OCI-LY7 (cell line): ENCODE data around the gene DFFB. TPM values are rescaled to one million over a fixed set of nuclear protein-coding genes. Genes with fewer than 3 reads are reported as not detected.

ENCODE experiments used
- BruUV-seq: library from RNA; stranded (reverse); fragments of 400-500 nt; replicated peaks from 2 replicates; lab custom pipeline; 2021; lab: Mats Ljungman, UMichigan
- CTCF ChIA-PET: fragments of 300-600 bp; sonication (Branson Sonifier 250); formaldehyde crosslinking; loops from one replicate; lab custom pipeline; 2022; ENCODE audit warnings: antibody characterized with exemption; ENCODE audit not compliant: unreplicated experiment; lab: Charles Lee
- POLR2A ChIA-PET: fragments of 300-600 bp; sonication (Branson Sonifier 250); formaldehyde crosslinking; loops from one replicate; lab custom pipeline; 2022; ENCODE audit warnings: antibody characterized with exemption; lab: Charles Lee
- DNase-seq: peaks from one replicate; pipeline ENCODE4 v3.0.0-alpha.2; 2015; ENCODE audit warnings: low spot score
- H2AFZ ChIP-seq: fragments of 200-600 bp; sonication (generic), shearing (Covaris generic); 2 replicates; pipeline ENCODE4 v1.6.1; 2014; ENCODE audit warnings: mild to moderate bottlenecking, antibody characterized with exemption, low read length, moderate library complexity
- H3K27ac ChIP-seq: fragments of 200-600 bp; sonication (generic); 2 replicates; pipeline ENCODE4 v1.5.1; 2014; ENCODE audit warnings: mixed run types, low read depth, mild to moderate bottlenecking, moderate library complexity, low read length, inconsistent platforms; ENCODE audit not compliant: poor library complexity, severe bottlenecking
- H3K36me3 ChIP-seq: fragments of 200-600 bp; sonication (generic); 2 replicates; pipeline ENCODE4 v1.6.1; 2014; ENCODE audit warnings: mild to moderate bottlenecking, antibody characterized with exemption, low read length, moderate library complexity, mixed read lengths; ENCODE audit not compliant: insufficient read depth
- H3K4me1 ChIP-seq: fragments of 200-600 bp; sonication (generic); 2 replicates; pipeline ENCODE4 v1.5.1; 2014; ENCODE audit warnings: mild to moderate bottlenecking, low read length; ENCODE audit not compliant: insufficient read depth, poor library complexity, severe bottlenecking
- H3K4me2 ChIP-seq: fragments of 200-600 bp; sonication (generic); 2 replicates; pipeline ENCODE4 v1.6.1; 2014; ENCODE audit warnings: mild to moderate bottlenecking, low read length
- H3K4me3 ChIP-seq: fragments of 200-600 bp; sonication (generic); 2 replicates; pipeline ENCODE4 v1.5.1; 2014; ENCODE audit warnings: mild to moderate bottlenecking, low read depth, low read length; ENCODE audit not compliant: poor library complexity, severe bottlenecking
- H3K79me2 ChIP-seq: fragments of 200-600 bp; sonication (generic); 2 replicates; pipeline ENCODE4 v1.6.1; 2016; ENCODE audit warnings: low read depth, mild to moderate bottlenecking, low read length, moderate library complexity, mixed read lengths; ENCODE audit not compliant: insufficient read depth
- H3K9me2 ChIP-seq: fragments of 200-600 bp; sonication (generic); 2 replicates; pipeline ENCODE4 v1.6.1; 2016; ENCODE audit warnings: mild to moderate bottlenecking, low read length, mixed read lengths; ENCODE audit not compliant: insufficient read depth
- H3K9me3 ChIP-seq: fragments of 200-600 bp; sonication (generic); 2 replicates; pipeline ENCODE4 v1.6.1; 2014; ENCODE audit warnings: mild to moderate bottlenecking, mixed run types, low read length, mixed read lengths
- H4K20me1 ChIP-seq: fragments of 200-600 bp; sonication (generic); 2 replicates; pipeline ENCODE4 v1.6.1; 2014; ENCODE audit warnings: mild to moderate bottlenecking, antibody characterized with exemption, low read length, moderate library complexity, mixed read lengths; ENCODE audit not compliant: insufficient read depth
- EZH2phosphoT487 ChIP-seq: fragments of 200-600 bp; sonication (generic); IDR thresholded peaks from 2 replicates; pipeline ENCODE4 v1.6.1; 2018; ENCODE audit warnings: low read depth, borderline replicate concordance, mild to moderate bottlenecking, mixed run types, antibody characterized with exemption, low read length, moderate library complexity, mixed read lengths
- intact Hi-C: fragments of 100-400 bp; cut with micrococcal nuclease; formaldehyde crosslinking; loops from one replicate; pipeline ENCODE4 v1.10.0; 2022; ENCODE audit not compliant: unreplicated experiment
- total RNA-seq, 2 experiments: library from RNA; depleted of rRNA in 1 of 2; stranded (reverse); fragments of >200 nt in 1 of 2; shearing (Covaris generic) in 1 of 2; gene quantifications; 2 replicates each; pipeline ENCODE4 v1.2.3, GENCODE V29; 2014 to 2022
- TF ChIP-seq, protein P1 (sequence below): fragments of 200-600 bp; sonication (generic); conservative IDR thresholded peaks from 2 replicates; pipeline ENCODE4 v1.5.1; 2014; ENCODE audit warnings: mild to moderate bottlenecking, antibody characterized with exemption, low read length, moderate library complexity, mixed read lengths

DFFB gene
- total RNA-seq, 2 experiments from 2014 or later: 15.2 to 17.9 TPM

DNA sequence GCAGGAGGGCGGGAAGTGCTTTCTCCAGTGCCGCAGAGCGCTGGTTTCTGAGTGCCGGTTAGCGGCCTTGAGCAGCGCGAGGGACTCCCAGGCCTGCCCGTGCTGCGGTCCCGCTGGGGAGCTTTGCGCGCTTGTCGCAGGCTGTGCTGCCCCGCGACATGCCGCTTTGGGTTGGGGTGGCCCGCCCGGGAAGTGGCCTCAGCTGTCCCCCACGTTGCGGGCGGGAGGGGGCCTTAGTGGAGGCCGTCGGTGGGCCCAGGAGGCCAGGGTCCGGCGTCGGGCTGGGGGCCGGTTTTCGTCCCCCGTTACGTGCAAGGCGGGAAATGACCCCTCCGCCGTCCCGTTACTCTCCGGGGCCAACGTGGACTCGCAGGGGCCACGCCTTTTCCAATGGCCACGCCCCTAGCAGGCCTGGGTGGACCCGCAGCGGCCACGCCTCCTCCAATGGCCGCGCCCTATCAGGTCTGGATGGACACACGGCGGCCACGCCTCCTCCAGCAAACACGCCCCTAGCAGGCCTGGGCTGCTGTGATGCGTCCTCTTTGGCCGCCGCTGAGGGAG is 43.8 kb downstream of the DFFB start:
- BruUV-seq: no TSS peak
- H2AFZ ChIP-seq: peak overlapping the region; percentile 24; the same call in 1 of the 2 replicates
- peaks cover 61% of the 10 kb centered on the region for H3K4me1 ChIP-seq
- no peaks in the 10 kb centered on the region for H3K9me2 ChIP-seq
- no peak for TF ChIP-seq EZH2phosphoT487
- TF ChIP-seq, protein P1, sequence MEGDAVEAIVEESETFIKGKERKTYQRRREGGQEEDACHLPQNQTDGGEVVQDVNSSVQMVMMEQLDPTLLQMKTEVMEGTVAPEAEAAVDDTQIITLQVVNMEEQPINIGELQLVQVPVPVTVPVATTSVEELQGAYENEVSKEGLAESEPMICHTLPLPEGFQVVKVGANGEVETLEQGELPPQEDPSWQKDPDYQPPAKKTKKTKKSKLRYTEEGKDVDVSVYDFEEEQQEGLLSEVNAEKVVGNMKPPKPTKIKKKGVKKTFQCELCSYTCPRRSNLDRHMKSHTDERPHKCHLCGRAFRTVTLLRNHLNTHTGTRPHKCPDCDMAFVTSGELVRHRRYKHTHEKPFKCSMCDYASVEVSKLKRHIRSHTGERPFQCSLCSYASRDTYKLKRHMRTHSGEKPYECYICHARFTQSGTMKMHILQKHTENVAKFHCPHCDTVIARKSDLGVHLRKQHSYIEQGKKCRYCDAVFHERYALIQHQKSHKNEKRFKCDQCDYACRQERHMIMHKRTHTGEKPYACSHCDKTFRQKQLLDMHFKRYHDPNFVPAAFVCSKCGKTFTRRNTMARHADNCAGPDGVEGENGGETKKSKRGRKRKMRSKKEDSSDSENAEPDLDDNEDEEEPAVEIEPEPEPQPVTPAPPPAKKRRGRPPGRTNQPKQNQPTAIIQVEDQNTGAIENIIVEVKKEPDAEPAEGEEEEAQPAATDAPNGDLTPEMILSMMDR: no peak
- H3K27ac ChIP-seq: peak overlapping the region; percentile 100
- H3K79me2 ChIP-seq: peaks cover 59% of the 10 kb centered on the region
- H3K9me3 ChIP-seq: peaks cover 24% of the 10 kb centered on the region; the same call in 1 of the 2 replicates
- H3K4me3 ChIP-seq: peak overlapping the region; percentile 96
- peak; percentile 98 for DNase-seq
- H3K36me3 ChIP-seq: peaks cover 26% of the 10 kb centered on the region
- H4K20me1 ChIP-seq: no peaks in the 10 kb centered on the region
- CTCF ChIA-PET: no interaction called here
- H3K4me2 ChIP-seq: peak overlapping the region; percentile 88
- intact Hi-C loops: loop anchor here (1.0 to 5.0 kb wide), 4 partner anchors 44 to 1321 kb away; partner anchors contain the start of genes CEP104, DFFB and SMIM1
- POLR2A ChIA-PET: interaction anchor here (0.5 to 1.7 kb wide), 2 partner anchors 40 to 43 kb away, joined by 3 to 6 read pairs; partner anchors contain the start of gene DFFB

DNA sequence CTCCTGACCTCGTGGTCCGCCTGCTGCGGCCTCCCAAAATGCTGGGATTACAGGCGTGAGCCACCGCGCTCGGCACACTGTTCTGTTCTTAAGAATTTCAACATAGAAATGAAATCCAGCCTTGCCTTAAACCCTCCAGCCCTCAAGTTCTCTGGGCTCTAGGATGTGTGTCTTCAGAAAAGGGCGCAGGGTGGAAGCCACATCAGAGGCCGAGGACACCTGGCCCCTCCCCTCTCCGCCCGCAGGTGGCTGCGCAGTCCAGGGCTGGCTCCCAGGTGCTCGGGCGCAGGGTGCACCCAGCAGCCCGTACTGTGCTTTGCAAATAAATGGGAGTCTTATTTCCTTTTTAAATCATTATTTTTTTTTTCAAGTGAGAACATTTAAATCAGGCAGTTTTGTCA is 44.8 kb downstream of the DFFB start:
- H3K27ac ChIP-seq: peak overlapping the region; percentile 100
- H3K9me2 ChIP-seq: no peaks in the 10 kb centered on the region
- peaks cover 58% of the 10 kb centered on the region for H3K79me2 ChIP-seq
- peak; percentile 87 for DNase-seq
- peaks cover 72% of the 10 kb centered on the region for H3K4me1 ChIP-seq
- H3K9me3 ChIP-seq: peaks cover 16% of the 10 kb centered on the region; the same call in 1 of the 2 replicates
- POLR2A ChIA-PET: interaction anchor here (0.6 to 4.6 kb wide), 10 partner anchors 9 to 171 kb away, joined by 3 to 31 read pairs (median 6); partner anchors contain the start of gene DFFB
- peak overlapping the region; percentile 96 for H3K4me3 ChIP-seq
- H4K20me1 ChIP-seq: no peaks in the 10 kb centered on the region
- H3K4me2 ChIP-seq: peak overlapping the region; percentile 88
- H2AFZ ChIP-seq: no peak overlapping the region
- intact Hi-C loops: loop anchor here (2.0 to 5.0 kb wide), 5 partner anchors 105 to 1320 kb away; partner anchors contain the start of genes LRRC47 and SMIM1
- H3K36me3 ChIP-seq: peaks cover 16% of the 10 kb centered on the region
- TF ChIP-seq, protein P1: 0 out of 2 replicates have a peak, but pooled peaks have one; percentile 15
- no peak for TF ChIP-seq EZH2phosphoT487
- BruUV-seq: no TSS peak
- CTCF ChIA-PET: interaction anchor here (1.7 to 1.9 kb wide), 2 partner anchors 44 to 145 kb away, joined by 7 to 9 read pairs; partner anchors contain the start of genes CEP104 and DFFB
